Esophagus muscularis mucosa (tissue), 4 donors: ENCODE measurements around the gene VMAC.

Source experiments
- EP300 ChIP-seq: sonication (generic); formaldehyde crosslinking; IDR thresholded peaks from one replicate; pipeline ENCODE4 v1.6.1; 2017; ENCODE audit warnings: antibody characterized with exemption
- POLR2A ChIP-seq: fragments of 450-650 bp; IDR thresholded peaks from one replicate; pipeline ENCODE4 v1.6.1; 2017; ENCODE audit warnings: antibody characterized with exemption, moderate library complexity, mild to moderate bottlenecking, low read depth
- POLR2AphosphoS5 ChIP-seq, 2 donors: sonication (generic); formaldehyde crosslinking; IDR thresholded peaks; one replicate each; pipeline ENCODE4 v1.6.1; 2017; ENCODE audit warnings: antibody characterized with exemption in 2 of 2
- TF ChIP-seq, protein P1 (sequence below), 3 experiments: fragments of 200-600 bp in 2 of 3; fragments of 450-650 bp in 1 of 3; sonication (generic) in 2 of 3; IDR thresholded peaks; one replicate each; pipeline ENCODE4 v1.5.1; 2017 to 2019; ENCODE audit warnings: antibody characterized with exemption in 3 of 3, mild to moderate bottlenecking in 2 of 3, moderate library complexity in 1 of 3

DNA sequence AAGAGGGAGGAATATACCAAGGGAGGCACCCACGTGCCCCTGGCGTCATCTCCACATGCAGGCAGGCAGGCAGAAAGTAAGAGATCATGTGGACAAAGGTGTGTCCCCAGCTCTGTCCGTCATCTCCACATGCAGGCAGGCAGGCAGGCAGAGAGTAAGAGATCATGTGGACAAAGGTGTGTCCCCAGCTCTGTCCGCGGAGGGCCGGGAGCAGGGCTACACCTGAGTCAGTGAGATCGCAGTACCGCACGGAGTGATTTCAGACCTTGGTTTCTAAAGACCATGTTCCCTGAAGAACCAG, 31.6 kb downstream of the VMAC start:
- TF ChIP-seq, protein P1, sequence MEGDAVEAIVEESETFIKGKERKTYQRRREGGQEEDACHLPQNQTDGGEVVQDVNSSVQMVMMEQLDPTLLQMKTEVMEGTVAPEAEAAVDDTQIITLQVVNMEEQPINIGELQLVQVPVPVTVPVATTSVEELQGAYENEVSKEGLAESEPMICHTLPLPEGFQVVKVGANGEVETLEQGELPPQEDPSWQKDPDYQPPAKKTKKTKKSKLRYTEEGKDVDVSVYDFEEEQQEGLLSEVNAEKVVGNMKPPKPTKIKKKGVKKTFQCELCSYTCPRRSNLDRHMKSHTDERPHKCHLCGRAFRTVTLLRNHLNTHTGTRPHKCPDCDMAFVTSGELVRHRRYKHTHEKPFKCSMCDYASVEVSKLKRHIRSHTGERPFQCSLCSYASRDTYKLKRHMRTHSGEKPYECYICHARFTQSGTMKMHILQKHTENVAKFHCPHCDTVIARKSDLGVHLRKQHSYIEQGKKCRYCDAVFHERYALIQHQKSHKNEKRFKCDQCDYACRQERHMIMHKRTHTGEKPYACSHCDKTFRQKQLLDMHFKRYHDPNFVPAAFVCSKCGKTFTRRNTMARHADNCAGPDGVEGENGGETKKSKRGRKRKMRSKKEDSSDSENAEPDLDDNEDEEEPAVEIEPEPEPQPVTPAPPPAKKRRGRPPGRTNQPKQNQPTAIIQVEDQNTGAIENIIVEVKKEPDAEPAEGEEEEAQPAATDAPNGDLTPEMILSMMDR (IDR thresholded peaks at IDR 0.05), result no peak
- TF ChIP-seq POLR2AphosphoS5 (IDR thresholded peaks at IDR 0.05), result no peak
- no peak for TF ChIP-seq POLR2A
- no peak for TF ChIP-seq EP300
